Dermis blood vessel endothelial cell (primary cell): ENCODE measurements around the gene UNC93A. TPM values are rescaled to one million over a fixed set of nuclear protein-coding genes. Genes with fewer than 3 reads are reported as not detected.
"Not testable (repeated sequence)": the region's sequence is repeated elsewhere in the genome, so short reads cannot be mapped to it uniquely, and the experiment has no call there.

ENCODE experiments used
- DNase-seq: peaks from one replicate; pipeline ENCODE4 v3.0.0; 2010
- total RNA-seq: library from RNA; depleted of rRNA; stranded (reverse); fragments of >200 nt; gene quantifications from 2 replicates; pipeline ENCODE4 v1.2.3, GENCODE V29; 2014

Gene UNC93A
- total RNA-seq, 1 donor from 2014 or later: not detected

- no peak for DNase-seq
These were observed 19.0 kb upstream of the UNC93A start for GRCh38 chr6:167272151-167272550.

GRCh38 chr6:167272696-167273379, 18.3 kb upstream of the UNC93A start:
- no peak for DNase-seq

- DNase-seq: no peak
These were observed 16.8 kb upstream of the UNC93A start for GRCh38 chr6:167274270-167274669.

- no peak for DNase-seq
These were observed 16.1 kb upstream of the UNC93A start for GRCh38 chr6:167275001-167275400.

- no peak for DNase-seq
These were observed 15.7 kb upstream of the UNC93A start for GRCh38 chr6:167275436-167275835.

- no peak for DNase-seq
These were observed 14.2 kb upstream of the UNC93A start for GRCh38 chr6:167276772-167277533.

GRCh38 chr6:167278173-167278940, 12.8 kb upstream of the UNC93A start:
- DNase-seq: not testable (repeated sequence)

GRCh38 chr6:167279766-167280446, 11.2 kb upstream of the UNC93A start:
- DNase-seq: no peak

GRCh38 chr6:167280466-167280865, 10.6 kb upstream of the UNC93A start:
- DNase-seq: not testable (repeated sequence)

- DNase-seq: no peak
These were observed 8.9 kb upstream of the UNC93A start for GRCh38 chr6:167282165-167282564.

GRCh38 chr6:167284565-167284964, 6.5 kb upstream of the UNC93A start:
- DNase-seq: not testable (repeated sequence)

- DNase-seq: no peak
These were observed 5.9 kb upstream of the UNC93A start for GRCh38 chr6:167285077-167285770.

GRCh38 chr6:167287513-167288048, 3.5 kb upstream of the UNC93A start:
- no peak for DNase-seq

GRCh38 chr6:167288591-167289225, 2.4 kb upstream of the UNC93A start:
- peak; percentile 53 for DNase-seq

GRCh38 chr6:167289291-167289690, 1.8 kb upstream of the UNC93A start:
- not testable (repeated sequence) for DNase-seq

- DNase-seq: peak; percentile 1
These were observed 647 bp downstream of the UNC93A start for GRCh38 chr6:167291623-167292300.

- no peak for DNase-seq
These were observed 1.4 kb downstream of the UNC93A start for GRCh38 chr6:167292301-167293087.

GRCh38 chr6:167293088-167293589, 2.0 kb downstream of the UNC93A start:
- no peak for DNase-seq

GRCh38 chr6:167293590-167294091, 2.5 kb downstream of the UNC93A start:
- DNase-seq: no peak
